Suprapubic skin (tissue), 3 donors: Measurements from ENCODE around the gene NLRC4.

Source experiments
- CTCF ChIP-seq, 2 donors: fragments of 200-600 bp in 1 of 2; fragments of 450-650 bp in 1 of 2; sonication (generic) in 1 of 2; IDR thresholded peaks; one replicate each; pipeline ENCODE4 v1.5.1; 2016 to 2019; ENCODE audit warnings: antibody characterized with exemption in 2 of 2, mild to moderate bottlenecking in 1 of 2, moderate library complexity in 1 of 2
- POLR2AphosphoS5 ChIP-seq, 3 donors: sonication (generic); formaldehyde crosslinking; IDR thresholded peaks; one replicate each; pipeline ENCODE4 v1.6.1; 2017; ENCODE audit warnings: antibody characterized with exemption in 3 of 3

GRCh38 chr2:32290000-32290339, 25.3 kb upstream of the NLRC4 start:
- TF ChIP-seq CTCF (IDR thresholded peaks at IDR 0.05) (no peak), POLR2AphosphoS5 (IDR thresholded peaks at IDR 0.05) (no peak)
